ENCODE data around the gene WDR64. TPM values are rescaled to one million over a fixed set of nuclear protein-coding genes. Genes with fewer than 3 reads are reported as not detected.
"Not testable (repeated sequence)": the region's sequence is repeated elsewhere in the genome, so short reads cannot be mapped to it uniquely, and the experiment has no call there.

Gene WDR64
- polyA plus RNA-seq, 4 donors = 0.09 TPM; not detected in 3

GRCh38 chr1:241703739-241704138, 51.7 kb downstream of the WDR64 start:
- FAIRE-seq; H3K9me3 ChIP-seq (ENCODE audit: control insufficient read depth in 2 of 2, insufficient read depth in 1 of 2, low read depth in 1 of 2, low read length in 1 of 2); H3K4me3 ChIP-seq (ENCODE audit: low read depth in 1 of 3, low read length in 3 of 3); H3K27ac ChIP-seq (ENCODE audit: low read depth in 1 of 3, low read length in 2 of 3); H3K36me3 ChIP-seq (ENCODE audit: control insufficient read depth in 3 of 3, insufficient read depth in 2 of 3, low read depth in 1 of 3, low read length in 3 of 3); DNase-seq; H3K27me3 ChIP-seq (ENCODE audit: control insufficient read depth in 3 of 3, insufficient read depth in 3 of 3, low read length in 3 of 3); H3K4me1 ChIP-seq (ENCODE audit: control insufficient read depth in 3 of 3, insufficient read depth in 2 of 3, low read depth in 1 of 3, low read length in 2 of 3): not testable (repeated sequence)
- WGBS, 3 donors = 85 to 89% (median 87%) methylated on average over 4 of the region's 4 CpGs

DNA sequence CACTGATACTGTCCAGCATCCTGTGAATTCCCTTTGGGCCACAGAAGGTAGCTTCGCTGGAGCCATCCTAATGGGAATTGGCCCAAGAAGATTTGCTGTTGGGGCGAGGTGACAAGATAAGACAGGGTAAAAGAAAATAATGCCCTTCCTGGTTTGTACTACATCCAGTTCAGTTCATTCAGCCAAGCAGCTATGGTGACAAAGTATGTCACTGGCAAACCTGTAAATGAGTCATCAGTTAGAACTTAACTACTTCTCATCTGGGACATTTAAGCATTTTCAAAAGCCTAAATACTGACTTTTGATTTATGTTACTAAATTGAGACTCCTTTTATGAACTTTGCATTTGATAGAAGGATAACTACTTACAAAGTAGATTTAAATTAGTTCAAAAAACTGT, 54.2 kb downstream of the WDR64 start:
- H3K4me3 ChIP-seq (ENCODE audit: low read depth in 1 of 3, low read length in 3 of 3) = no peak overlapping the region
- 32 to 66% (median 59%) methylated on average over 2 of the region's 2 CpGs for WGBS, 3 donors
- H3K9me3 ChIP-seq (ENCODE audit: control insufficient read depth in 2 of 2, insufficient read depth in 1 of 2, low read depth in 1 of 2, low read length in 1 of 2) = no peaks in the 10 kb centered on the region
- no peaks in the 10 kb centered on the region for H3K4me1 ChIP-seq (ENCODE audit: control insufficient read depth in 3 of 3, insufficient read depth in 2 of 3, low read depth in 1 of 3, low read length in 2 of 3)
- H3K27ac ChIP-seq (ENCODE audit: low read depth in 1 of 3, low read length in 2 of 3) = no peak overlapping the region
- H3K36me3 ChIP-seq (ENCODE audit: control insufficient read depth in 3 of 3, insufficient read depth in 2 of 3, low read depth in 1 of 3, low read length in 3 of 3) = no peaks in the 10 kb centered on the region
- H3K27me3 ChIP-seq (ENCODE audit: control insufficient read depth in 3 of 3, insufficient read depth in 3 of 3, low read length in 3 of 3) = no peaks in the 10 kb centered on the region
- FAIRE-seq = no peak
- DNase-seq = no peak

DNA sequence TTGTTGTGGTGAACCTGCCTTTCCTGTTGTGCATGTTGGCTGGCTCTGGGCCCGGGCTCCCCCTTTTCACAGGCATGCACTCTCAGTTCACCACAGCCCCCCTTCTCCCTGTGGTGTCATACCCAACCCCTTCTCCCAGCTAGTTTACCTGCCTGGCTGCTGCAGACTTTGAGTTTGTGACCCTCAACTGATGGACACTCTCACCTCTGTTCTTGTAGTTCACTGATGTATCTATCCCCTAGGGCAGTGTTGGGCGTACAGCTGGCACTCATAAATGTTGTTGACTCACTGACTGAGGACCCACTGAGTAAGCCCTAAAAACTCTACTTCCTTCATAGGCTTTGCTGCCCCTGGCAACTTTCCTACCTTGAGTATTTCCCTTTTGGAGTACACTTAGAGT, 54.9 kb downstream of the WDR64 start:
- H3K27ac ChIP-seq (ENCODE audit: low read depth in 1 of 3, low read length in 2 of 3) = no peak overlapping the region
- H3K36me3 ChIP-seq (ENCODE audit: control insufficient read depth in 3 of 3, insufficient read depth in 2 of 3, low read depth in 1 of 3, low read length in 3 of 3) = no peaks in the 10 kb centered on the region
- FAIRE-seq (no peak), DNase-seq (no peak)
- no peak overlapping the region for H3K4me3 ChIP-seq (ENCODE audit: low read depth in 1 of 3, low read length in 3 of 3)
- H3K4me1 ChIP-seq (ENCODE audit: control insufficient read depth in 3 of 3, insufficient read depth in 2 of 3, low read depth in 1 of 3, low read length in 2 of 3) = no peaks in the 10 kb centered on the region
- no peaks in the 10 kb centered on the region for H3K9me3 ChIP-seq (ENCODE audit: control insufficient read depth in 2 of 2, insufficient read depth in 1 of 2, low read depth in 1 of 2, low read length in 1 of 2)
- 51 to 61% (median 55%) methylated on average over 2 of the region's 2 CpGs for WGBS, 3 donors
- no peaks in the 10 kb centered on the region for H3K27me3 ChIP-seq (ENCODE audit: control insufficient read depth in 3 of 3, insufficient read depth in 3 of 3, low read length in 3 of 3)

- no peak for FAIRE-seq
These were observed 55.4 kb downstream of the WDR64 start for GRCh38 chr1:241707442-241707841.

GRCh38 chr1:241711326-241711725, 59.2 kb downstream of the WDR64 start:
- FAIRE-seq (no peak), DNase-seq (no peak)
- 81 to 86% (median 85%) methylated on average over 6 of the region's 6 CpGs for WGBS, 3 donors
- Histone ChIP-seq H3K27ac (ENCODE audit: low read depth in 1 of 3, low read length in 2 of 3) (no peak overlapping the region), H3K4me1 (ENCODE audit: control insufficient read depth in 3 of 3, insufficient read depth in 2 of 3, low read depth in 1 of 3, low read length in 2 of 3) (no peaks in the 10 kb centered on the region), H3K27me3 (ENCODE audit: control insufficient read depth in 3 of 3, insufficient read depth in 3 of 3, low read length in 3 of 3) (no peaks in the 10 kb centered on the region), H3K9me3 (ENCODE audit: control insufficient read depth in 2 of 2, insufficient read depth in 1 of 2, low read depth in 1 of 2, low read length in 1 of 2) (no peaks in the 10 kb centered on the region), H3K4me3 (ENCODE audit: low read depth in 1 of 3, low read length in 3 of 3) (no peak overlapping the region), H3K36me3 (ENCODE audit: control insufficient read depth in 3 of 3, insufficient read depth in 2 of 3, low read depth in 1 of 3, low read length in 3 of 3) (no peaks in the 10 kb centered on the region)

More at GRCh38 chr1:241707442-241707841, 55.4 kb downstream of the WDR64 start:
- Histone ChIP-seq H3K36me3 (ENCODE audit: control insufficient read depth in 3 of 3, insufficient read depth in 2 of 3, low read depth in 1 of 3, low read length in 3 of 3) (no peaks in the 10 kb centered on the region), H3K9me3 (ENCODE audit: control insufficient read depth in 2 of 2, insufficient read depth in 1 of 2, low read depth in 1 of 2, low read length in 1 of 2) (no peaks in the 10 kb centered on the region), H3K4me3 (ENCODE audit: low read depth in 1 of 3, low read length in 3 of 3) (no peak overlapping the region), H3K4me1 (ENCODE audit: control insufficient read depth in 3 of 3, insufficient read depth in 2 of 3, low read depth in 1 of 3, low read length in 2 of 3) (no peaks in the 10 kb centered on the region), H3K27ac (ENCODE audit: low read depth in 1 of 3, low read length in 2 of 3) (no peak overlapping the region), H3K27me3 (ENCODE audit: control insufficient read depth in 3 of 3, insufficient read depth in 3 of 3, low read length in 3 of 3) (no peaks in the 10 kb centered on the region)
- DNase-seq = no peak
- WGBS, 3 donors = 53 to 85% (median 82%) methylated on average over 2 of the region's 2 CpGs

- Histone ChIP-seq H3K4me1 (ENCODE audit: control insufficient read depth in 3 of 3, insufficient read depth in 2 of 3, low read depth in 1 of 3, low read length in 2 of 3) (no peaks in the 10 kb centered on the region), H3K27me3 (ENCODE audit: control insufficient read depth in 3 of 3, insufficient read depth in 3 of 3, low read length in 3 of 3) (no peaks in the 10 kb centered on the region), H3K9me3 (ENCODE audit: control insufficient read depth in 2 of 2, insufficient read depth in 1 of 2, low read depth in 1 of 2, low read length in 1 of 2) (no peaks in the 10 kb centered on the region), H3K4me3 (ENCODE audit: low read depth in 1 of 3, low read length in 3 of 3) (no peak overlapping the region), H3K36me3 (ENCODE audit: control insufficient read depth in 3 of 3, insufficient read depth in 2 of 3, low read depth in 1 of 3, low read length in 3 of 3) (no peaks in the 10 kb centered on the region), H3K27ac (ENCODE audit: low read depth in 1 of 3, low read length in 2 of 3) (no peak overlapping the region)
- FAIRE-seq (no peak), DNase-seq (no peak)
- 57 to 81% (median 64%) methylated on average over 2 of the region's 2 CpGs for WGBS, 3 donors
These were observed 61.2 kb downstream of the WDR64 start for GRCh38 chr1:241713316-241713715.

GRCh38 chr1:241714321-241715218, 62.5 kb downstream of the WDR64 start:
- no peaks in the 10 kb centered on the region for H3K4me1 ChIP-seq (ENCODE audit: control insufficient read depth in 3 of 3, insufficient read depth in 2 of 3, low read depth in 1 of 3, low read length in 2 of 3)
- H3K27ac ChIP-seq (ENCODE audit: low read depth in 1 of 3, low read length in 2 of 3) = no peak overlapping the region
- FAIRE-seq (no peak), DNase-seq (no peak)
- H3K9me3 ChIP-seq (ENCODE audit: control insufficient read depth in 2 of 2, insufficient read depth in 1 of 2, low read depth in 1 of 2, low read length in 1 of 2) = no peaks in the 10 kb centered on the region
- WGBS, 3 donors = 70 to 81% (median 75%) methylated on average over 2 of the region's 2 CpGs
- no peaks in the 10 kb centered on the region for H3K36me3 ChIP-seq (ENCODE audit: control insufficient read depth in 3 of 3, insufficient read depth in 2 of 3, low read depth in 1 of 3, low read length in 3 of 3)
- H3K4me3 ChIP-seq (ENCODE audit: low read depth in 1 of 3, low read length in 3 of 3) = no peak overlapping the region
- H3K27me3 ChIP-seq (ENCODE audit: control insufficient read depth in 3 of 3, insufficient read depth in 3 of 3, low read length in 3 of 3) = no peaks in the 10 kb centered on the region

DNA sequence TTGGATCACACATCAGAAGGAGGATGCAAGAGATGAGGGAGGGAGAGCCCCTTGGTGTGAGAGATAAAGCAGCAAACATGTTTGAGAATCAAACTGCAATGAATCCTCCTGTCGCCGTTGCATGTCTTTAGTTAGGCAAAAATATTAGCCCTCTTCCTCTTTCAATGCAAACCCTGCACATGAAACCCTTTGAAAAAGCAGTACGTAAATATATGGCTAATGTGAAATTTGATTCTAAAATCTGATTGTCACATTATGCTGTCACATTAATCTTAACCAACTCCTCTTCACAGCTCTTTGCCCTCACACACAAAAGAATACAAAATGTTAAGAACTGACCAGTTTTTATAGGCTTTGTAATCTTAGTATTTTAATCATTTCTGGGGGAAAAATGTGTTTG, 63.4 kb downstream of the WDR64 start:
- WGBS, 3 donors = 79 to 85% (median 81%) methylated on average over 3 of the region's 3 CpGs
- Histone ChIP-seq H3K9me3 (ENCODE audit: control insufficient read depth in 2 of 2, insufficient read depth in 1 of 2, low read depth in 1 of 2, low read length in 1 of 2) (no peaks in the 10 kb centered on the region), H3K27me3 (ENCODE audit: control insufficient read depth in 3 of 3, insufficient read depth in 3 of 3, low read length in 3 of 3) (no peaks in the 10 kb centered on the region), H3K4me3 (ENCODE audit: low read depth in 1 of 3, low read length in 3 of 3) (no peak overlapping the region), H3K27ac (ENCODE audit: low read depth in 1 of 3, low read length in 2 of 3) (no peak overlapping the region), H3K36me3 (ENCODE audit: control insufficient read depth in 3 of 3, insufficient read depth in 2 of 3, low read depth in 1 of 3, low read length in 3 of 3) (no peaks in the 10 kb centered on the region), H3K4me1 (ENCODE audit: control insufficient read depth in 3 of 3, insufficient read depth in 2 of 3, low read depth in 1 of 3, low read length in 2 of 3) (no peaks in the 10 kb centered on the region)
- DNase-seq (no peak), FAIRE-seq (no peak)

- no peaks in the 10 kb centered on the region for H3K4me1 ChIP-seq (ENCODE audit: control insufficient read depth in 3 of 3, insufficient read depth in 2 of 3, low read depth in 1 of 3, low read length in 2 of 3)
- H3K36me3 ChIP-seq (ENCODE audit: control insufficient read depth in 3 of 3, insufficient read depth in 2 of 3, low read depth in 1 of 3, low read length in 3 of 3) = no peaks in the 10 kb centered on the region
- no peak for DNase-seq
- H3K27ac ChIP-seq (ENCODE audit: low read depth in 1 of 3, low read length in 2 of 3) = no peak overlapping the region
- no peak for FAIRE-seq
- peaks cover 0 to 2% of the 10 kb centered on the region in 2 donors for H3K9me3 ChIP-seq (ENCODE audit: control insufficient read depth in 2 of 2, insufficient read depth in 1 of 2, low read depth in 1 of 2, low read length in 1 of 2)
- no peaks in the 10 kb centered on the region for H3K27me3 ChIP-seq (ENCODE audit: control insufficient read depth in 3 of 3, insufficient read depth in 3 of 3, low read length in 3 of 3)
- WGBS, 3 donors = 91 to 95% (median 95%) methylated on average over 4 of the region's 4 CpGs
- H3K4me3 ChIP-seq (ENCODE audit: low read depth in 1 of 3, low read length in 3 of 3) = no peak overlapping the region
These were observed 63.9 kb downstream of the WDR64 start for GRCh38 chr1:241715956-241716355.
